Esophagus squamous epithelium (tissue), 5 donors: Measurements from ENCODE around the gene TIMP2. TPM values are rescaled to one million over a fixed set of nuclear protein-coding genes. Genes with fewer than 3 reads are reported as not detected.
A peak's percentile ranks its signal among the peaks of the same experiment; 100 is the strongest.

ENCODE experiments used
- DNase-seq: peaks from one replicate; lab custom pipeline; 2025; lab: John Stamatoyannopoulos, UW
- H3K27ac ChIP-seq, 4 donors: fragments of 200-600 bp; sonication (generic); one replicate each; pipeline ENCODE4 v1.5.1; 2016 to 2019; ENCODE audit warnings: mild to moderate bottlenecking in 1 of 4
- H3K27me3 ChIP-seq, 4 donors: fragments of 200-600 bp; sonication (generic); 1 replicate in 3 of 4; 2 replicates in 1 of 4; pipeline versions ENCODE4 v1.5.1 to v1.6.0; 2017 to 2021; ENCODE audit warnings: antibody characterized with exemption in 1 of 4
- H3K36me3 ChIP-seq, 3 donors: fragments of 200-600 bp; sonication (generic); one replicate each; pipeline ENCODE4 v1.5.1; 2016 to 2019
- H3K4me1 ChIP-seq, 3 donors: fragments of 200-600 bp; sonication (generic); one replicate each; pipeline ENCODE4 v1.5.1; 2017 to 2019
- H3K4me3 ChIP-seq, 4 donors: fragments of 200-600 bp; sonication (generic); 1 replicate in 3 of 4; 2 replicates in 1 of 4; pipeline ENCODE4 v1.5.1; 2016 to 2019; ENCODE audit warnings: mild to moderate bottlenecking in 2 of 4, moderate library complexity in 1 of 4
- H3K9me3 ChIP-seq, 3 donors: fragments of 200-600 bp; sonication (generic); one replicate each; pipeline ENCODE4 v1.5.1; 2016 to 2019
- CTCF ChIP-seq, 6 experiments: fragments of 450-650 bp in 4 of 6; fragments of 200-600 bp in 2 of 6; sonication (generic) in 2 of 6; IDR thresholded peaks; one replicate each; pipeline ENCODE4 v1.5.1; 2016 to 2019; ENCODE audit warnings: antibody characterized with exemption in 6 of 6, mild to moderate bottlenecking in 4 of 6, moderate library complexity in 4 of 6
- POLR2A ChIP-seq, 4 donors: fragments of 450-650 bp; IDR thresholded peaks; one replicate each; pipeline ENCODE4 v1.6.1; 2017; ENCODE audit warnings: antibody characterized with exemption in 4 of 4, mild to moderate bottlenecking in 4 of 4, moderate library complexity in 3 of 4
- WGBS, 2 donors: methylation state at CpG; one replicate each; pipeline ENCODE4 v1.1.5; 2018; 5-methylcytosine and 5-hydroxymethylcytosine counted together
- intact Hi-C: fragments of 100-400 bp; cut with DNase I; formaldehyde crosslinking; loops from one replicate; pipeline ENCODE4 v1.15.0; 2022
- total RNA-seq, 4 donors: library from RNA; depleted of rRNA; stranded (reverse); fragments of >200 nt; gene quantifications; one replicate each; pipeline ENCODE4 v1.1.0, GENCODE V29; 2016
- donor health status: DM: yes; HTN: yes; CAD: no.

Gene TIMP2
- total RNA-seq, 4 donors from 2014 or later, result 6.1 to 154 (median 28.2) TPM

GRCh38 chr17:78808163-78808562, 117.0 kb downstream of the TIMP2 start:
- H3K27ac ChIP-seq, result no peak overlapping the region
- no peaks in the 10 kb centered on the region for H3K9me3 ChIP-seq
- no peak for TF ChIP-seq POLR2A (IDR thresholded peaks at IDR 0.05)
- no peak for TF ChIP-seq CTCF (IDR thresholded peaks at IDR 0.05)
- H3K4me1 ChIP-seq, result peaks cover 0 to 34% (median 10%) of the 10 kb centered on the region in 3 donors
- intact Hi-C loops, result no loop called here
- H3K27me3 ChIP-seq, result no peaks in the 10 kb centered on the region
- WGBS, 2 donors, result 80 to 89% methylated on average over 4 of the region's 4 CpGs
- H3K4me3 ChIP-seq, result no peak overlapping the region
- DNase-seq, result no peak
- H3K36me3 ChIP-seq, result peaks cover 17 to 99% (median 66%) of the 10 kb centered on the region in 3 donors

- no peak for DNase-seq
- Histone ChIP-seq H3K27ac (peak overlapping the region in 1 of 4 donors; percentile 68), H3K27me3 (no peaks in the 10 kb centered on the region), H3K4me3 (no peak overlapping the region), H3K4me1 (peaks cover 5 to 43% (median 12%) of the 10 kb centered on the region in 3 donors), H3K9me3 (no peaks in the 10 kb centered on the region), H3K36me3 (peaks cover 16 to 99% (median 53%) of the 10 kb centered on the region in 3 donors)
- 54 to 67% methylated on average over 7 of the region's 9 CpGs for WGBS, 2 donors
- TF ChIP-seq POLR2A (IDR thresholded peaks at IDR 0.05) (no peak), CTCF (IDR thresholded peaks at IDR 0.05) (peak in 1 of 6 experiments; percentile 30)
- intact Hi-C loops, result no loop called here
Measured at GRCh38 chr17:78806451-78806850, 118.7 kb downstream of the TIMP2 start.

GRCh38 chr17:78805301-78805700, 119.9 kb downstream of the TIMP2 start:
- Histone ChIP-seq H3K4me1 (peaks cover 5 to 55% (median 17%) of the 10 kb centered on the region in 3 donors), H3K4me3 (no peak overlapping the region), H3K9me3 (no peaks in the 10 kb centered on the region), H3K36me3 (peaks cover 16 to 98% (median 44%) of the 10 kb centered on the region in 3 donors), H3K27me3 (no peaks in the 10 kb centered on the region), H3K27ac (peak overlapping the region in 3 of 4 donors; percentile 52 to 71 (median 68))
- intact Hi-C loops, result no loop called here
- TF ChIP-seq POLR2A (IDR thresholded peaks at IDR 0.05) (no peak), CTCF (IDR thresholded peaks at IDR 0.05) (no peak)
- WGBS, 2 donors, result 69 to 85% methylated on average over 4 to 13 of the region's 14 CpGs
- DNase-seq, result no peak

- TF ChIP-seq POLR2A (IDR thresholded peaks at IDR 0.05), result no peak
- TF ChIP-seq CTCF (IDR thresholded peaks at IDR 0.05), result no peak
- intact Hi-C loops, result no loop called here
- Histone ChIP-seq H3K36me3 (peaks cover 14 to 96% (median 39%) of the 10 kb centered on the region in 3 donors), H3K4me1 (peaks cover 5 to 57% (median 17%) of the 10 kb centered on the region in 3 donors), H3K27ac (peak overlapping the region in 3 of 4 donors; percentile 52 to 71 (median 68)), H3K4me3 (no peak overlapping the region), H3K27me3 (no peaks in the 10 kb centered on the region), H3K9me3 (no peaks in the 10 kb centered on the region)
- WGBS, 2 donors, result 71 to 73% methylated on average over 11 of the region's 11 CpGs
- no peak for DNase-seq
Measured at GRCh38 chr17:78804777-78805176, 120.4 kb downstream of the TIMP2 start.

GRCh38 chr17:78803186-78803845, 121.9 kb downstream of the TIMP2 start:
- Histone ChIP-seq H3K4me1 (peaks cover 5 to 63% (median 21%) of the 10 kb centered on the region in 3 donors), H3K27me3 (no peaks in the 10 kb centered on the region), H3K36me3 (peaks cover 13 to 94% (median 43%) of the 10 kb centered on the region in 3 donors), H3K9me3 (no peaks in the 10 kb centered on the region), H3K4me3 (no peak overlapping the region), H3K27ac (peak overlapping the region in 3 of 4 donors; percentile 17 to 67 (median 29))
- no peak for TF ChIP-seq POLR2A (IDR thresholded peaks at IDR 0.05)
- TF ChIP-seq CTCF (IDR thresholded peaks at IDR 0.05), result no peak
- DNase-seq, result no peak
- intact Hi-C loops, result no loop called here
- WGBS, 2 donors, result 72 to 81% methylated on average over 16 of the region's 21 CpGs
